ENCODE data around the gene CD5L.

DNA sequence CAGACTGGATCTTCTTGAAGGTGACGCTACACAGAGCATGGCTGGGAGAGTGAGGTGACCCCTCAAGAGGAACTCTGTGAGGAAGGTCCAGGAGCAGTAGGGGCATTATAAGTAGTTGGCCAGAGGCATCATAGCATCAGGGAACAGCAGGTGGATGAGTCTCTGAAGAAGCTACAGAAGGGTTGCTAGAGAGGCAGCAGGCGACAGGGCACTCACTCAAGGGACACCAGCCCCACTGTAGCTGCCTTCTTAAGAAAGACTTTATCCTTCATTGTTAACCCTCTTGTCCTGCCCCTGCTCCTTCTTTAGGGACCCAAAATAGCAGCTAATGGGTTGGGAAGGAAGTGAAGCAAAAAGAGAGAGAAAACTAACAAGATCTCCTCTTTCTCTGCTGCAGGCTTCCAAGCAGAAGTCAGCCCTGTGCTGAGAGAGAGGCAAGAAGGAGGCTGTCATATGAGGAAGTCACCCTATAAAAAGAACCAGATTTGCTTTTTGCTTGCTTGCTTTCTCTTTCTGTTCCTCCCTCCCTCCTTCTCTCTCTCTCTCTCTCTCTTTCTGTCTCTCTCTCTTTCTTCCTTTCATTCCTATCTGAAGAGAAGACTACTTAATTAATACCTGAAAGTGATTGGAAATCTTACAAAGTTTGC, 7.7 kb upstream of the CD5L start:
- TF ChIP-seq, protein P1, sequence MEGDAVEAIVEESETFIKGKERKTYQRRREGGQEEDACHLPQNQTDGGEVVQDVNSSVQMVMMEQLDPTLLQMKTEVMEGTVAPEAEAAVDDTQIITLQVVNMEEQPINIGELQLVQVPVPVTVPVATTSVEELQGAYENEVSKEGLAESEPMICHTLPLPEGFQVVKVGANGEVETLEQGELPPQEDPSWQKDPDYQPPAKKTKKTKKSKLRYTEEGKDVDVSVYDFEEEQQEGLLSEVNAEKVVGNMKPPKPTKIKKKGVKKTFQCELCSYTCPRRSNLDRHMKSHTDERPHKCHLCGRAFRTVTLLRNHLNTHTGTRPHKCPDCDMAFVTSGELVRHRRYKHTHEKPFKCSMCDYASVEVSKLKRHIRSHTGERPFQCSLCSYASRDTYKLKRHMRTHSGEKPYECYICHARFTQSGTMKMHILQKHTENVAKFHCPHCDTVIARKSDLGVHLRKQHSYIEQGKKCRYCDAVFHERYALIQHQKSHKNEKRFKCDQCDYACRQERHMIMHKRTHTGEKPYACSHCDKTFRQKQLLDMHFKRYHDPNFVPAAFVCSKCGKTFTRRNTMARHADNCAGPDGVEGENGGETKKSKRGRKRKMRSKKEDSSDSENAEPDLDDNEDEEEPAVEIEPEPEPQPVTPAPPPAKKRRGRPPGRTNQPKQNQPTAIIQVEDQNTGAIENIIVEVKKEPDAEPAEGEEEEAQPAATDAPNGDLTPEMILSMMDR (IDR thresholded peaks at IDR 0.05), result no peak
- no peak for TF ChIP-seq EP300 (IDR thresholded peaks at IDR 0.05)
